K562 (cell line): ENCODE data around the gene FITM2. TPM values are rescaled to one million over a fixed set of nuclear protein-coding genes. Genes with fewer than 3 reads are reported as not detected.

Experiments used
- AFF1 ChIP-seq, 2 experiments: fragments of 450-650 bp; IDR thresholded peaks; 2 replicates each; pipeline ENCODE4 v1.6.1; 2018; ENCODE audit warnings: mild to moderate bottlenecking in 2 of 2, low read depth in 1 of 2; ENCODE audit not compliant: partially characterized antibody in 2 of 2
- CREBBP ChIP-seq: IDR thresholded peaks from one replicate; pipeline ENCODE4 v1.6.1; 2012; ENCODE audit warnings: low read depth, mild to moderate bottlenecking, control low read depth, inconsistent platforms, low read length
- CXXC5 ChIP-seq: fragments of 250-450 bp; sonication (Bioruptor Pico); IDR thresholded peaks from 2 replicates; pipeline ENCODE4 v1.8.0; 2022; ENCODE audit warnings: inconsistent platforms, mild to moderate bottlenecking, moderate library complexity
- DIDO1 ChIP-seq: fragments of 450-650 bp; IDR thresholded peaks from 2 replicates; pipeline ENCODE4 v1.6.1; 2016; ENCODE audit warnings: low read depth, missing biosample characterization, missing genetic modification characterization
- HIVEP1 ChIP-seq: fragments of 250-450 bp; sonication (Bioruptor Pico); IDR thresholded peaks from 2 replicates; pipeline ENCODE4 v1.4.0; 2020; ENCODE audit warnings: mild to moderate bottlenecking
- HMGN3 ChIP-seq: IDR thresholded peaks from 2 replicates; pipeline ENCODE4 v1.6.1; 2011; ENCODE audit warnings: borderline replicate concordance, low read depth, mild to moderate bottlenecking, mixed read lengths, low read length; ENCODE audit not compliant: insufficient read length; ENCODE audit errors: extremely low read depth
- HNRNPLL ChIP-seq: fragments of 200-400 bp; formaldehyde crosslinking; IDR thresholded peaks from 2 replicates; pipeline ENCODE4 v1.6.1; 2017; ENCODE audit warnings: low read length, low read depth, mild to moderate bottlenecking; ENCODE audit not compliant: poor library complexity, severe bottlenecking
- HNRNPUL1 ChIP-seq: fragments of 200-400 bp; formaldehyde crosslinking; IDR thresholded peaks from 2 replicates; pipeline ENCODE4 v1.6.1; 2017; ENCODE audit warnings: low read length
- KLF6 ChIP-seq: fragments of 250-450 bp; sonication (Bioruptor Pico); IDR thresholded peaks from 2 replicates; pipeline ENCODE4 v1.4.0; 2020; ENCODE audit warnings: mild to moderate bottlenecking, moderate library complexity, borderline replicate concordance
- MAFF ChIP-seq: IDR thresholded peaks from 2 replicates; pipeline ENCODE4 v1.6.1; 2012; ENCODE audit warnings: low read length, improper control_type of control experiment
- MLX ChIP-seq, 2 experiments: fragments of 450-650 bp in 1 of 2; sonication (generic) in 1 of 2; formaldehyde crosslinking; conservative IDR thresholded peaks; 2 replicates each; pipeline versions ENCODE4 v1.4.0 to v1.8.1; 2020 to 2022; ENCODE audit warnings: mild to moderate bottlenecking in 1 of 2, missing genetic modification reagents in 1 of 2
- NFRKB ChIP-seq: fragments of 450-650 bp; IDR thresholded peaks from 2 replicates; pipeline ENCODE4 v1.6.1; 2016; ENCODE audit warnings: low read depth
- NFYB ChIP-seq: IDR thresholded peaks from 2 replicates; pipeline ENCODE4 v1.6.1; 2011; ENCODE audit warnings: mild to moderate bottlenecking, moderate library complexity; ENCODE audit not compliant: insufficient read length; ENCODE audit errors: extremely low read depth
- PKNOX1 ChIP-seq: fragments of 450-650 bp; IDR thresholded peaks from 2 replicates; pipeline ENCODE4 v1.6.1; 2016
- PTBP1 ChIP-seq: fragments of 200-400 bp; formaldehyde crosslinking; IDR thresholded peaks from 2 replicates; pipeline ENCODE4 v1.6.1; 2017; ENCODE audit warnings: low read depth, low read length
- RBM25 ChIP-seq: fragments of 200-400 bp; formaldehyde crosslinking; IDR thresholded peaks from 2 replicates; pipeline ENCODE4 v1.6.1; 2018; ENCODE audit warnings: low read length, low read depth, moderate library complexity; ENCODE audit not compliant: severe bottlenecking
- XRCC4 ChIP-seq: IDR thresholded peaks from one replicate; pipeline ENCODE4 v1.6.1; 2011; ENCODE audit not compliant: insufficient read depth, insufficient read length; ENCODE audit errors: extremely low read depth
- ZNF146 ChIP-seq: IDR thresholded peaks from one replicate; pipeline ENCODE4 v1.6.1; 2018; ENCODE audit warnings: missing compliant biosample characterization; ENCODE audit not compliant: unreplicated experiment
- ZNF197 ChIP-seq: fragments of 200-800 bp; sonication (Bioruptor generic); IDR thresholded peaks from 2 replicates; pipeline ENCODE4 v1.6.1; 2016; ENCODE audit warnings: low read depth, missing genetic modification characterization, missing compliant biosample characterization
- ZNF23 ChIP-seq: fragments of 250-450 bp; sonication (Bioruptor Pico); IDR thresholded peaks from 2 replicates; pipeline ENCODE4 v1.4.0; 2020; ENCODE audit warnings: mild to moderate bottlenecking
- ZNF232 ChIP-seq: sonication (generic); formaldehyde crosslinking; IDR thresholded peaks from 2 replicates; pipeline ENCODE4 v1.8.0; 2022; ENCODE audit warnings: mild to moderate bottlenecking, missing genetic modification reagents
- ZNF239 ChIP-seq: fragments of 250-450 bp; sonication (Bioruptor Pico); IDR thresholded peaks from 2 replicates; pipeline ENCODE4 v1.4.0; 2020; ENCODE audit warnings: mild to moderate bottlenecking
- ZNF584 ChIP-seq: fragments of 200-800 bp; sonication (Bioruptor generic); IDR thresholded peaks from 2 replicates; pipeline ENCODE4 v1.6.1; 2016; ENCODE audit warnings: low read depth, mild to moderate bottlenecking, missing genetic modification characterization, missing compliant biosample characterization
- polyA plus RNA-seq, 8 experiments: library from polyadenylated mRNA; depleted of rRNA in 4 of 8; stranded (reverse) in 5 of 8; unstranded in 3 of 8; fragments of >200 nt; fragmentation: Nextera tagmentation in 2 of 8; fragmentation: Illumina TruSeq in 1 of 8; extraction: Ambion mirVana in 2 of 8; extraction: Trizol in 1 of 8; gene quantifications; 2 replicates each; pipeline versions ENCODE4 v1.2.1 to v1.2.3, GENCODE V29; 2011 to 2014; ENCODE audit warnings: inconsistent platforms in 1 of 8, missing spikeins in 1 of 8
- total RNA-seq, 7 experiments: library from RNA; depleted of rRNA in 6 of 7; stranded (reverse); fragments of >200 nt in 6 of 7; fragmentation: Illumina TruSeq in 2 of 7; extraction: Trizol in 2 of 7; gene quantifications; 2 replicates each; pipeline versions ENCODE4 v1.2.1 to v1.2.3, GENCODE V29; 2011 to 2021; ENCODE audit warnings: low replicate concordance in 1 of 7

FITM2 gene
- total and polyA plus RNA-seq, 9 of the 15 experiments (the other 6 are each of a cell fraction or from before 2014, with no cell fraction given) = 0.64 to 2.8 (median 1.8) TPM

GRCh38 chr20:44310664-44311639 lies at the start of gene FITM2 (continued):
- TF ChIP-seq MLX (CRISPR knock-in tag; conservative IDR thresholded peaks at IDR 0.05) (no peak), ZNF146 (CRISPR knock-in tag) (no peak), PTBP1 (no peak), XRCC4 (no peak), MAFF (no peak), ZNF232 (CRISPR knock-in tag) (no peak), HIVEP1 (CRISPR knock-in tag) (no peak), DIDO1 (tag) (no peak), KLF6 (no peak), HNRNPUL1 (no peak), ZNF239 (CRISPR knock-in tag) (no peak), HMGN3 (peak; percentile 70), CREBBP (no peak), CXXC5 (CRISPR knock-in tag) (peak; percentile 80), ZNF584 (no peak), HNRNPLL (peak; percentile 63), ZNF197 (no peak), PKNOX1 (no peak), NFYB (no peak), AFF1 (IDR thresholded peaks at IDR 0.05; ENCODE audit: low read depth in 1 of 2, partially characterized antibody in 2 of 2) (no peak), ZNF23 (no peak), NFRKB (no peak), RBM25 (no peak)
